ENCODE data around the gene GAS6.
"Not testable (repeated sequence)": the region's sequence is repeated elsewhere in the genome, so short reads cannot be mapped to it uniquely, and the experiment has no call there.

The GAS6 gene

DNA sequence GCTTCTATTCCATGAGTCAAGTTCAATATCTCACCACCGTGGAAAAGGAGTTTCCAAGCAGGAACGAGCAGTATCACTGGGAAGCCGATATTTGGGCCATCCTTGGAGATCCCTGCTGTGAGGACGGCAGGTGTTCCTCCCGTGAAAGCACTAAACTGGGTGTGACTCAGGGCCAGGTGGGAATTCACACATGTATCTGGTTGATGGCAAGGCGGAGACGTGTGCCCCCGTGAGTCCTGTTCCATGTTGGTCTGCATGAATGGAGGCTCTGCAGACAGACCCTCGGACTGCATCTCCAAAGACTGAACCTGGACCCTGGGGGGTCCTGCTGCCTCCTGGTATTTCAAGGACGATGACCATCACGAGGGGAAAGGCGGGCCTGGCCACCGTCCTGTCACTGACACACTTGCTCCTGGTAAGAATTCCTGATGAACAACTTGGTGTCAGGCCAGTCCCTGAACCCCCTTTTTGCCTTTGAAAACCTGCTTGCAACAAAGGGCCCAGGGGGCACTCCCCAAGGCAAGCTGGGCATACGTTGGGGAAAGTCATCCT lies 22.8 kb upstream of the GAS6 start:
- DNase-seq = no peak

DNA sequence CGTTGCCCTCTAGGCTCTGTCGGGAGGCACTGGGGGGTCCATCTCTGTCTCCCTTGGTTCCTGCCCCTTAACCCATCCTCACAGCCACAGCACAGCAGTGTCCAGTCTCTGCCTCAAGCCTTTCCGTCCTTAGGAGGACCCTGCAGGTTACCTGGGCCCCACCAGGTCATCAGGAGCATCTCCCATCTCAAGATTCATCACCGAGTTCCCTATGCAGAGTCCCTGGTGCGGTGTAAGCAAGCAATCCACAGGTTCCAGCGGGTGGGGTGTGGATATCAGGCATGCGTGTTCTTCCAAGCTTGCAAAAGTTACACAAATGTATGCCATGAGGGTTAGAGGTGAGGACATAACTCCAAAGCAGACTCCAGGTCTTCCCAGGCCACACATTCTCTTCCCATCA lies 20.9 kb upstream of the GAS6 start:
- no peak for DNase-seq

DNA sequence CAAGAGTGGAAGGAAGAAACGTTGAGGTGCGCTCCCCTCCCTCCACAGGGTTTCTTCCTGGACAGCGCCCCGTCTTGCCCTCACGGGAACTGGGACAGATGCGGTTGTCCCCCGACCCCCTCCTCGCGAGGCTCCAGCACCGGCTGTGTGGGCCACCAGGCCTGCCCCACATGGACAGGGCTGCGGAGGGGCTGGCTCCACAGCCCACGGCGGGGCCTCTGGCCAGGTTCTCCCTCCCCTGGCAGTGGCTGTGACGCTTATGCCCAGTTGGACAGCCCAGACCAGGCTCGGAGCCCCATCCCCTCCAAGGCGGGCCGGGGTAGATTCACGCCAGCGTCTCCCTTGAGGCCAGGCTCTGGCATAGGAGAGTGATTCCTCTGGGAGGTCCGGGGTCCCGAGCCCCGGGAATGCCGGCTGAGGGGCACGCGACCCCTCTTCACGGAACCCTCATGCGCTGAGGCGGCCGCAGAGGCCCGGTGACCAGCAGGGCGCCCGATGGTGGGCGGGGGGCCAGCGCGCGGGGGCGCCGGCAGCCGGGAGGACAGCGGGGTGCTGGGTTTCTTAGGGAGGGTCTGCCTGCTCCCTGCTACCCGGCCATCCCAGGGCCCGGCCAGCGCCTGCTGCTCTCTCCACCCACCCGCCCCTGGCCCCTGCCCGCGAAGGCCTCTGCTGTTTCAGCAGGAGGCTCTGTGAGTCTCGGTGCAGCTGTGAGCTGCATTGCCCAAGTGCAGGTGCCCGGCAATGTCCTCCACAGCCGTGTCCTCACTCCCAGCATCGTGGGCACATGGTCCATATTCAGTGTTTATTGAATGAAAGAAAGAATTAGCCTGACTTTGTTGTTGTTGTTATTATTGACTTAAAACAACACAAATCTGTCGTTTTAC lies 20.3 kb upstream of the GAS6 start:
- DNase-seq = no peak

DNA sequence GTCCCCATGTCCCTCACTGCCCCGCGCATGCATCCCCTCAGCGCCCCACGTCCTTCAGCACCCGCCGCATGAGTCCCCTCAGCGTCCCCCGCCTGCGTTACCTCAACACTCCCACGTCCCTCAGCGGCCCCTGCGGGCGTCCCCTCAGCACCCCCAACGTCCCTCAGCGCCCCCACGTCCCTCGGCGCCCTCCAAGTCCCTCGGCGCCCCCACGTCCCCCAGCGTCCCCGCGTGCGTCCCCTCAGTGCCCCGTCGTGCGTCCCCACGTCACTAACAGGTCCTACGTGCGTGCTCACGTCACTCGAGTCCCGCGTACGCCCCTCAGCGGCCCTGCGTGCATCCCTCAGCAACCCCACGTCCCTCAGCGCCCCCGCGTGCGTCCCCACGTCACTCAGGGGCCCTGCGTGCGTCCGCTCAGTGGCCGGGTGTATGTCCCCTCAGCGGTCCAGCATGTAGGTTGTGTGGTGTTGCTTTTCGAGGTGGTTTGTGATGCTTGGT lies 19.5 kb upstream of the GAS6 start:
- DNase-seq = no peak

DNA sequence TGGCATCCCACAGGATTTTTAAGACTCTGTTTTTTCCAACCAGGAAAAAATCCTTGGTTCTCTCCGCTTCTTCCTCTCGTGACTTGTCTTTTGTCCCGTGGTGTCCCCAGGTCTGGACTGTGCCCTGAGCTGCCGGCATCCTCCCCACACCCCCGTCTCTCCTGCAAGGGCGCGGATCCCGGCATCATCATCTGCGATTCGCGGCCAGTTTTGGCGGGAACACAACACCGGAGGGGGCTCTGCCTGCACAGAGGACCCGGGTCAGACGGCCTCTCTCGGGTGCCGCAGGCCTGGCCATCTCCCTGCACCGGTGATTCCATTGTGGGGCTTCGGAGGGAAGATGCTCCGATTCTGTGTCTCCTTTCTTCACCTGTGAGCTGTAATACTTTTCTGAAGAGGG lies 18.8 kb upstream of the GAS6 start:
- no peak for DNase-seq

DNA sequence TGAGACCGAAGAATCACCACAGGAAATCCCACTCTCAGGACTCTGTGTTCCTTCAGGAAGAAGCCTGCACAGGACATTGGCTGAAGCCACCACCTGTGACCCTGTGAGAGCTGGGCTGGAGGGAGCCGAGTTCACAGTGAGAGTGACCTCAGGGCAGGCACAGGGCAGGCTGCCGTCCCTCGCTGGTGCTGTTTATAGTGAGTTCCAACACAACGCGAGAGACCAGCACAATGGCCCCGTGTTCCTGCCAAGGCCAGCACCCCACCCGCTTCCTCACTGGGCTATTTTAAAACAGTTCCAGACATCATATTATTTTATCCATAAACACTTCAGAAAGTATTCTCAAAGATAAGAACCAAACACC lies 18.4 kb upstream of the GAS6 start:
- no peak for DNase-seq

DNA sequence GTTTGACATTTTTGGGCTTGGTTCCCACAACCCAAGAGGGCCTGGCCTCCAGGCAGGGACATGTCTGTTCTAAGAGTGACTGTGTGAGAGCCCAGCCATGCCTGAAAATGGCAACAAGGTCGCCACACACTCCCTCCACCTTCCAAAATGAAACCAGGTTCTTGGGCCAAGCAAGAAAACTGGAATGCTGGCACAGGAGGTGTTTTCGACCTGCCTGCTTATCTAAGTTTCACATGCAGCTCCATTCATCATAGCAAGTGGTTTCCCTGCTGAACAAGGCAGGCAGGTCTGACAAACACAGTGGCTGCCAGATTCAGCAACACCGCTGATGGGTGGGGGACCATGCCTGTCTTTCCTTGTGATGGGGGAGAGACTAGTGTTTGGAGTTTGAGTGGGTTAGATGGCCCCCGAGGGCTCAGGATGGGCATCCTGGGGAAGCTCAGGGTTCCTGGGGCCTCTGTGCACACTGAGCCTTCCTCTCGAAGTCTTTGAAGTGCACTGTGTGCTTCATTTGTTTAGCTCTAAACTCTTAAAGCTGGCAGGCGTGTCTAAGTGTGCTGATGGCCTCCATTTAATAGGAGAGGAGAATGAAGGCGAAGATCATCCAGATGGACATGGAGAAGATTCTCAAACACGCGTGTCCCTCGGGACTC lies 17.9 kb upstream of the GAS6 start:
- no peak for DNase-seq

DNA sequence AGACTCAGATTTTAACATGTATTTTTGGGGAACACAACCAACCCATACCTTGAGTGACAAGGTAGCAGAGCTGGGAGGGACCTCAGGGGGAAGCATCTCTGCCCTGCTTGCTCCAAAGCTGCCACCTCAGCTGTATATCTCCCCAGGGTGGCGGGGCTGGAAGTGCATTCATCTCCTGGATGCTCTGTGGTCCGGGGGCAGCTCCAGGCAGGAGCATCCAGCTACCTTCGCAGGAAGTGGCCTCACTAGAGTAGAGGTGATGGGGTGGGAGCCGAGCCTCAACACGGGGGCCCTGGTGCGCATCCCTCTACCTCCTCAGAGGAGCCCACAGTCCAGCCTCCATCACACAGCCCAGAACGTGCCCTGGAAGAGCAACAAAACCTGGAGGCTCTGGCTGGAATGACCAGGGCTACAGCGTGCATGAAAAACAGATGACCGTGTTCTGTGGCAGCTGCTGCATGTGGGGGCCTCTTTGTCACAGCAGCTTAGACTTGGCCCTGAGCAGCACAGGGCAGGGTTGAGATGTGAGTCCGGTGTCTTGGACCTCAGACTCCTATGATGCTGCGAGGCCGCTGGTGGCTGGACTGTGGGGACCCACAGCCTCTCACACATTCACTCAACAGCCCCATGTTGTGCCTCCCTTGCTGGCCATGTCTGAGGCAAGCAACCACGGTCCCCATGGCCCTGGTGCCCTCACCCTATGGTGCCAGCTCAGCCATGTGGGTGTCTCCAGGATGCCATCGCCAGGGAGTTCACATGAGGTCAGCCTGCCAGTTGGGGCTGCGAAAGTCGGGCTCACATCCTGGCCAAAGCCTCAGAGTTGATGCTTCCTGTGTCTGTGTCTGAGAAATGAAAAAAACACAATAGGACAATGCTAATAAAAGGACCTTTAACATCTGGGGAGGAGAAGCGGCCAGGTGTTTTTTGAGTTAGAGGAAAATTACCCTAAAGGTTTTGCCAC lies 17.1 kb upstream of the GAS6 start:
- DNase-seq = no peak

DNA sequence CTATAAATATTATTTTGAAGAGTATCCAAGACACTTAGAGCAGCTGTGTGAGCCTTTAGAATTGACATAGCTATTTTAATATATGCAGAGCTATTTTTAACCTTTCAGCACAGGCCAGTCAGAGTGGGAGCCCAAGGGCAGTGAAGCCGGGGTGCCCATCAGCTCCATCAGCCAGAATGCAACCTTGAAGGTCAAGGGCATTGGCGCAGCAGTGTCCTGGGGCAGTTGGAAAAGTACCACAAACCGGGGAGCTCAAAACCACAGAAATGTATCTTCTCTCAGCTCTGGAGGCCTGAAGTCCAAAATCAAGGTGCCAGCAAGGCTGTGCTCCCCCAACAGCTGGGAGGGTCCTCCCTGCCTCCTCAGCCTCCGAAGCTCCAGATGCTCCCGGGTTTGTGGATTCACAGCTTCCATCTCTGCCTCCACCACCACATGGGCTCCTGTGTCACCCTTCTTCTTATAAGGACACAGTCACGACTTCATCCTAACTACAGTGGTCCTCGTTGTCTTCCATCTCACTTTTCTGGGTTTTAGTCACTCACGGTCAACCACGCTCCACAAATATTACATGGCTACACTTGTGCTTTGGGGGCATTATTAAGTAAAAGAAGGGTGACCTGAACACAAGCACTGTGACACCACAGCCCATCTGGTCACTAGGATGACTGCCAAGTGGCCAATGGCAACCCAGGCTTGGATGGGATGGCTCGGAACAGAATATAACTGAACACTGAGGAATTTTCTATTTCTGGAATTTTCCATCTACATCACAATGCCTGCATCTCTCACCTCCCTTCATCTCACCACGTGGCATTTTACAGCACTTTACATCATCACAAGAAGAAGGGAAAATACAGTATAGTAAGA lies 15.9 kb upstream of the GAS6 start:
- DNase-seq = no peak

DNA sequence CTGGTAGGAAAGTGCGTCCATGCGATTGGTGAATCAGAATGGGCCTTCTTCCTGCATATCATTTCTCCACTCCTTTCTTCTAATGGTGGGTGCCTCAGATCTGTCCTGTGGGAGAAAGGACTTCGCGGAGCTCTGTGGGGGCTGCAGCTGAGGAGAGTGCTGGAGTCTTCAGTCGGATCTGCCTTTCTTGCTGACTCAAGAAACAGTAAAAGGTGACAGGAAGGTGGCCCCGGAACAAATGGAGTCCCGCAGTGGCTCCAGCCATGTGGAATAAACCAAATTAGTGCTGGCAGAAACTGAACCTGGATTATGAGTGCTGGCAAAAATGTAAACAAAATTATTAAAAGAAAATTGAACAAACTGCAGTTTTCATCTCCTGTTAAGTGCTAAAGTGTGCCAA lies 15.1 kb upstream of the GAS6 start:
- DNase-seq = no peak

DNA sequence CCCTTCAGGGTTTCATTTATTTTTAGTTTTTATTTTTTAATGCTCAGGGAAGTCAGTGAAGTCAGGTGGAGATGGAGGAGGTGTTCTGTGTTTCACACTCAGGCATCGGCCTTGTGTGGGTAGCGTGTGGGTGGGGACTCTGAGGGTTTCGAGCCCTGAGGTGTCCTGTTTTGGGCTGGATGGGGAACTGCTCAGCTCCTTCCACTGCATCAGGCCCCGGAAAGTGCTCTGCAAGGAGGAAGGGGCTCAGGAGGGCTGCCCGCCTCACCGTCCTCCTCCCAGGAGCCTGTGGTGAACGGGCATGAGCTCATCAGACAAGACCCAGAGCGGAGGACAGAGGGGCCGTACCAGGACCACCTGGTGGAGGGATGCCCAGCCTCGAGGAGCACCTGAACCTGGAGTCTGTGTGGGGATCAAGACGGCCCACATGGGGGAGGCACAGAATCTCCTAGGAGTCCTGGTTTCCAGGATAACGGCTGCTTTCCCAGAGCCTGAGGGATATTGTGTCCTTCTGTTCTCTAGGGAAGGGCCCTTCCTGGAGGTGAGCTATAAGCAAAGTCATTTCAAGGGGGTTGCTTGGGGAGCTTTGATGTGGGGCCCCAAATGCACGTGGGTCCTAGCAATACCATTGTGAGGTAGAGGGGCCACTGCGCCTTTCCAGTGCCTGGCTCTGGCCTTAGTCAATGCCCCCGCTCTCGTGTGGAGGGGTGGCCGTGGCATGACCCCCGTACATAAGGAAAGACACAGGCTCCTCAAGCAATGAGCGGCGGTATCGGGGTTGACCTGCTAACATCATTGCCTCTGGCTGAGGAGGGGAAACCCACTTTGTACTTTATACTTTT lies 13.5 kb upstream of the GAS6 start:
- DNase-seq = no peak

DNA sequence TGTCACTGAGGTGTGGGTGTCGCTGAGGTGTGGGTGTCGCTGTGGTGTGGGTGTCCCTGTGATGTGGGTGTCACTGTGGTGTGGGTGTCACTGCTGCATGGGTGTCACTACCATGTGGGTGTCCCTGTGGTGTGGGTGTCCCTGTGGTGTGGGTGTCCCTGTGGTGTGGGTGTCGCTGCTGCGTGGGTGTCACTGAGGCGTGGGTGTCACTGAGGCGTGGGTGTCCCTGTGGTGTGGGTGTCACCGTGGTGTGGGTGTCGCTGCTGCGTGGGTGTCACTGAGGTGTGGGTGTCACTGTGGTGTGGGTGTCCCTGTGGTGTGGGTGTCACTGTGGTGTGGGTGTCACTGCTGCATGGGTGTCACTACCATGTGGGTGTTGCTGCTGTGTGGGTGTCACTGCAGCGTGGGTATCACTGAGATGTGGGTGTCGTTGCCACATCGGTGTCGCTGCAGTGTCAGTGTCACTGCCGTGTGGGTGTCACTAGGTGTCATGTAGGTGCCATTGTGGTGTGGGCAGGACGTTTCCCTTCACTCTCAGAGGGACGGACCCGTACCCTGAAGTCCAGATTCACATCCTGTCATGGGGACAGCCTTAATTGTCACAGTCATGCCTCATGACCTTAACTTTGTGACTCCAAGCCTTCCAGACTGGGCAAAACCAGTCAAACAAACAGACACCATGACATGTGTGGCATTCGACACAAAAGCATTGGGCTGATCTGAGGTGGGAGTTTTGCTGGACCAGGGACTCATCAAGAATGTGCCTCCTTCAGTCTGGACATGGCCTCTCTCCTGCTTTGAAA lies 12.7 kb upstream of the GAS6 start:
- DNase-seq = no peak

DNA sequence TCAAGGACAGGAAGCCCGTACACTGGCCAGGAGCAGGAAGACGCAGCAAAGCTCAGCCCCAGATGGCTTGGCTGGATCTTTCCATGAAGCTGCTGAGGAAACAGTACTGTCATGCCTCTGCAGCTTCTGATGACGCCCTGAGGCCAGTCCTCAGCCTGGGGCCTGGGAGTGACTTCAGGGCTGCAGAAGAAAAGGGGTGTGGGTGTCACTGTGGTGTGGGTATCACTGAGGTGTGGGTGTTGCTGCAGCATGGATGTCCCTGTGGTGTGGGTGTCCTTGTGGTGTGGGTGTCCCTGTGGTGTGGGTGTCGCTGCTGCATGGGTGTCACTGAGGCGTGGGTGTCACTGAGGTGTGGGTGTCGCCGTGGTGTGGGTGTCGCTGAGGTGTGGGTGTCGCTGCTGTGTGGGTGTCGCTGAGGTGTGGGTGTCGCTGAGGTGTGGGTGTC lies 12.0 kb upstream of the GAS6 start:
- no peak for DNase-seq

DNA sequence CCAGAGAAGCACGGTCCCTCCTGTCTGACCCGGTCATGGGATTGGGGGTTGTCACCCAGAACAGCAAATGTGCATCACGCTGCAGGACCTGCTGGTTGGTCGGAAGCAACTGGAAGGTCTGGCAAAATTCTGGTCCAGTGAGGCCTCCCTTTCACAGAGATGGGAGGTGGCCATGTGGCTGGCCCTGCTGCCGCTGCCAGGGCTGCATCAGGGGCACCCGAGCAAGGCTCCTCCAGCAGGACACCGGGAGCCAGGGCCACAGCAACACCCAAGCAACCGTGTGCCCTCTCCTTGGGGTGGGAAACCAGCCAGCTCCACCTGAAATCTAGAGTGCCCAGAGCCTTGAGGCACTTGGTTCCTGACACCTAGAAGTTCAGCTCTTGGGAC lies 11.5 kb upstream of the GAS6 start:
- no peak for DNase-seq

DNA sequence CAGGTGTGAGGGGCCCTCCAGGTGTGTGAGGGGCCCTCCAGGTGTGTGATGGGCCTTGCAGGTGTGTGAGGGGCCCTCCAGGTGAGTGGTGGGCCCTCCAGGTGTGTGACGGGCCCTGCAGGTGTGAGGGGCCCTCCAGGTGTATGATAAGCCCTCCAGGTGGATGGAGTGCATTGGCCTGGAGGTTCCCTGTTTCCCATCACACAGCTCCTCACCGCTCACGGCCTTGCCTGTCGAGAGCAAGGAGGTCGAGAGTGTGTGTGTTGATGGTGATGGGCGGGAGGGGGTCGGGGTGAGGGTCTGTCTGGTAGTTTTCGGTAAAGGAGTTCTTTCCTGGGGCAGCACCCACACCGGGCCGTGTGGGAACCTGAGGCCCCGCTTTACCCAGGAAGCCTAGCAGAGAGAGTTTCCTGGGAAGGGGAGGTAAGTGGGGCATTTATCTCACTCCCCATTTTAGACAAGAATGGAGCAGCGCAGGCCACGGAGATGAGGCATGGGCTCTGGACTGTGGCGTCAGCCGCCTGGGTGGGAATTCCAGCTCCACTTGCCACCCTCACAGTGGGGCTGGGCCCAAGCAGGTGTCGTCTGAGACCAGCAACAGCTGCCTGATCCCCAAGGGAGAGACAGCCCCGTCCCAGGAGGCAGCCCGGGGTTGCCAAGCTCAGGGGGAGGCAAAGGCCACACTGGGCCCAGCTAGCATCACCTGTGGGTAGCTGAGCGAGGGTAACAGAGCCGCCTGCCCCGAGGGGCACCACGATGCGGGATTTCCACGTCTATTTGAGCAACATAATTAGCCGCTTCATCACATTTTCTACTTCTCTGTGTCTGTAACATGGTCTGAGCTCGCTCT lies 10.9 kb upstream of the GAS6 start:
- peak in 1 of 2 experiments; percentile 44 for DNase-seq

DNA sequence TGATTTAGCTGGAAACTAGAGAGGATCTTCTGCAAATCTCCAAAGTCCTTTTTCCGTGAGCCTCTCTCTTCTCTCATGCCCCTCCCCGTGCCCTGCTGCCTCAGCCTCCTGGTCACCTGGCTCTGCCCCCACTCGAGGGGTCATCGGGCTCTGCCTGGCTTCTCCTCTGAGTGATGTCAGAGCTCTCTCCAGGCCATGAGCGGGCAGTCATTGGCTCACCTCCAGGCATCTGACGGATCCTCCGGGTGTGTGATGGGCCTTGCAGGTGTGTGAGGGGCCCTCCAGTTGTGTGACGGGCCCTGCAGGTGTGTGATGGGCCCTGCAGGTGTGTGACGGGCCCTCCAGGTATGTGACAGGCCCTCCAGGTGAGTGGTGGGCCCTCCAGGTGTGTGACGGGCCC lies 10.3 kb upstream of the GAS6 start:
- DNase-seq = no peak

DNA sequence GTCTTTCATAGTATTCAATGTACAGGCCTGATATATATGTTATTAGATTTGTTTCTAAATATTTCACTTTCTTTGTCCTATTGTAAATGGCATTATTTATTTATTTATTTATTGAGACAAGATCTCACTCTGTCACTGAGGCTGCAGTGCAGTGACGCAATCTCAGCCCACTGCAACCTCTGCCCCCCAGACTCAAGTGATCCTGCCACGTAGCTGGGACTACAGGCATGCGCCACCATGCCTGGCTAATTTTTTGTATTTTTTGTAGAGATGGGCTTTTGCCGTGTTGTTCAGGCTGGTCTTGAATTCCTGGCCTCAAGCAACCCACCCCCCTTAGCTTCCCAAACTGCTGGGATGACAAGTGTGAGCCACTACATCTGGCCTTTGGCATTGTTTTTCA lies 5.4 kb upstream of the GAS6 start:
- DNase-seq = no peak

DNA sequence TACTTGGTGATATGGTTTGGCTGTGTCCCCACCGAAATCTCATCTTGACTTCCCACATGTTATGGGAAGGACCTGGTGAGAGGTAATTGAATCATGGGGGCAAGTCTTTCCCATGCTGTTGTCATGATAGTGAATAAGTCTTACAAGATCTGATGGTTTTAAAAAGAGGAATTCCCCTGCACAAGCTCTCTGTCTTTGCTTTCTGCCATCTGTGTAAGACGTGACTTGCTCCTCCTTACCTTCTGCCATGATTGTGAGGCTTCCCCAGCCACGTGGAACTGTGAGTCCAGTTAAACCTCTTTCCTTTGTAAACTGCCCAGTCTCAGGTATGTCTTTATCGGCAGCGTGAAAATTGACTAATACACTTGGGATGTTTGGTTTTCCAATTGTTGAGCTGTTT lies 4.0 kb upstream of the GAS6 start:
- DNase-seq = not testable (repeated sequence)

DNA sequence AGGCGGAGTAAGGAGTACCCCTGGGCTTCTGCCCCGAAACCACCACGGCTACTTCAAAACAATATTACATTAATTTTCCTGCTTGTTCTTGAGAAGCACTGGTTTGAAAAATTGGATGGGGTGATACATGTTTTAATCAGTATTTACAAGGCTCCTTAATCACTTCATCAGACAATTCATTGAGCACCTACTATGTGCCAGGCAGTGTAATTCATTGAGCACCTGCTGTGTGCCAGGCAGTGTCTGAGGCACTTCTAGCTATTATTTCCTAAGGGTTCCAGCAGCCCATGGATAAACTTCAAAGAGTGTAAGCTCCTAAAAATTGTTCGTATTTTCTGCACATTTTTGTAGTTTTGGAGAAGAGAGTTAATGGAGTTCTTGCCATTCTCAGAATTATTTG lies 1.6 kb upstream of the GAS6 start:
- DNase-seq = no peak

Measured in NCI-H526 (cell line).